Measurements from ENCODE around the gene USP15. TPM values are rescaled to one million over a fixed set of nuclear protein-coding genes. Genes with fewer than 3 reads are reported as not detected.
"Not testable (repeated sequence)": the region's sequence is repeated elsewhere in the genome, so short reads cannot be mapped to it uniquely, and the experiment has no call there.

USP15 gene
- total and polyA plus RNA-seq, 12 donors, result 26.7 to 76.0 (median 61.9) TPM

- DNase-seq (no peak), ATAC-seq (no peak)
- no peaks in the 10 kb centered on the region for H3K36me3 ChIP-seq
- intact Hi-C loops (cut with DNase I), result no loop called here
- H3K4me3 ChIP-seq, result no peak overlapping the region
- TF ChIP-seq CTCF (IDR thresholded peaks at IDR 0.05), result no peak
- H3K4me1 ChIP-seq, result no peaks in the 10 kb centered on the region
- peaks cover 0 to 20% (median 7%) of the 10 kb centered on the region in 11 donors for H3K9me3 ChIP-seq
- H3K27me3 ChIP-seq, result no peaks in the 10 kb centered on the region
- H3K27ac ChIP-seq, result no peak overlapping the region
Measured at GRCh38 chr12:62459976-62460375, 199.8 kb downstream of the USP15 start.

- WGBS, 2 donors, result 92 to 94% methylated on average over 30 to 32 of the region's 32 CpGs
- H3K36me3 ChIP-seq; H3K27me3 ChIP-seq; H3K4me3 ChIP-seq; H3K4me1 ChIP-seq; DNase-seq; ATAC-seq; H3K27ac ChIP-seq; intact Hi-C loops (cut with DNase I): not testable (repeated sequence)
- peaks cover 0 to 20% (median 7%) of the 10 kb centered on the region in 11 donors for H3K9me3 ChIP-seq
Measured at GRCh38 chr12:62461171-62461837, 201.1 kb downstream of the USP15 start.

- H3K4me3 ChIP-seq; H3K27me3 ChIP-seq; DNase-seq; ATAC-seq; H3K36me3 ChIP-seq; intact Hi-C loops (cut with DNase I); H3K27ac ChIP-seq: not testable (repeated sequence)
- peaks cover 0 to 20% (median 7%) of the 10 kb centered on the region in 11 donors for H3K9me3 ChIP-seq
- peaks cover 0 to 16% (median 12%) of the 10 kb centered on the region in 9 donors for H3K4me1 ChIP-seq
- WGBS, 2 donors, result 67 to 78% methylated on average over 7 of the region's 7 CpGs
Measured at GRCh38 chr12:62463252-62463651, 203.0 kb downstream of the USP15 start.

Other genes starting within 250 kb of the USP15 start
- 10 to 100 TPM; 13.5 to 25.3 (median 19.0) TPM for gene MON2, start 206.4 kb downstream of the USP15 start, total RNA-seq
- 10 to 100 TPM in 1 of 2 donors, 1 to 10 TPM in 1; 5.0 to 14.8 TPM for gene MON2, start 206.4 kb downstream of the USP15 start, polyA plus RNA-seq